Inflammatory macrophage (primary cell): ENCODE measurements around the gene ADAMTS6.
A peak's percentile ranks its signal among the peaks of the same experiment; 100 is the strongest.
"Not testable (repeated sequence)": the region's sequence is repeated elsewhere in the genome, so short reads cannot be mapped to it uniquely, and the experiment has no call there.

Experiments
- DNase-seq, 2 donors: peaks; one replicate each; pipeline ENCODE4 v3.0.0-alpha.2; 2020 to 2022

Gene ADAMTS6

GRCh38 chr5:65462139-65462705 is 19.5 kb downstream of the ADAMTS6 start:
- no peak for DNase-seq

DNA sequence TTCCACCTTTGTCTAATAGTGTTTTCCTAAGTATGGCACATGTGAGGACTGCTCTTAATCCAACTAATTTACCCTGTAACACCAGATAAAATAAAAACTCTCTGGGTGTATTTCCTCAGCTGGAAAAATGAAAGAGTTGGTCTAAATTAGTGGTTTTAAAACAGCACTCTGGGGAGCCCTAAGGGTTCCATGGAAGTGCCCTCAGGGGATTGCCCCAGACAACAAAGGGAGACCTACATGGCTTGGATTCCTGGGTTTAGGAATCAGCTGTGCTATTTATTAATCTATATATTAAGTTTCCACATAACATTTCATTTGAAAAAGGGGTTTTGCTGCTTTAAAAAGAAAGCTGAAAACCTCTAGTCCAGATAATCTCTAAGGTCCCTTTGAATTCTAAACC is 20.2 kb downstream of the ADAMTS6 start:
- DNase-seq, result no peak

DNA sequence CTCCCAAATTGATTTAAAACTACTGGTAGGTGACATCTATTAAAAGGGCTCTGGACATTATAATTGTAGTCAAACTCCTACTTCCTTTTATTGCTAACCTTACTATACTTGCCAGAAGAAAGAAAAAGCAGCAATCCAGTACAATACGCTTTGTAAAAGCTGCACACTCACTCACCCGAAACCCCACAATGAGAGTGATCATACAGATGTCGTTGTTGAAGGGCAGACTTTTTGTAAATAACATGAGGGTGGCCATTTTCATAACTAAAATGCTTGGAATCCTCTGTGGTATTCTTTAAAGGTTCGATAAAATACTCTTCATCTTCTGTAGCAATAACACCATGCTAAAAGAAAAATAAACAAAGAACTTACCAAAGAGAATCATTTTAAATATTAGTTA is 21.7 kb downstream of the ADAMTS6 start:
- DNase-seq, result no peak

DNA sequence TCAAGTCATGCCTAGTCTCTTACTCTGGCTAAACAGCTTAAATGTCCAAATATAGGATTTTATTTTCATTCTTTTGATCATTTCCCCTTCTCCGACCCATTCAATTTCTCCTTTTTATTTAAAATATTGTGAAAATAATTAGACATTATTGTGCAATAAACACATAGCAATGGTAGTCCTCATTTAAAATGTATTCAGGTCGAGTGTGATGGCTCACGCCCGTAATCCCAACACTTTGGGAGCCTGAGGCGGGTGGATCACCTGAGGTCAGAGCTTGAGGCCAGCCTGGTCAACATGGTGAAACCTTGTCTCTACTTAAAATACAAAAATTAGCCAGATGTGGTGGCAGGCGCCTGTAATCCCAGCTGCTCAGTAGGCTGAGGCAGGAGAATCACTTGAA is 26.7 kb downstream of the ADAMTS6 start:
- no peak for DNase-seq

DNA sequence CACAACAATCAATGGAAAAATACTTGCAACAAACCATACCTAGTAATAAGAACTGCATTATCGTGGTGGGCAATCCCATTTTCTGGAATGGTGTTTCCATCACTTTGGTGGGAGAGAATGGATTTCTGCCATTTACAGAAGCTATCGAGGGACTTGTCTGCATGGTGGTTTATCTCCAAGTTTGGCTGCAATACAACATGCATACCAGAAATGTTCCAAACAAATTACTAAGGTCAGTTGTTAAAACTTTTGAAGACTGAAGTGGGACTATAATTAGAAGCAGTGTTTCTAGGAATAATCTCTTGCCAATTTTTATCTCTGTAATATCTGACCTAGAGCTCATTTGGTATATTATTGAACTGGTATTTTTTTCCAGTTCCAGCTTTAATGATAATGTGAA is 30.3 kb downstream of the ADAMTS6 start:
- no peak for DNase-seq

DNA sequence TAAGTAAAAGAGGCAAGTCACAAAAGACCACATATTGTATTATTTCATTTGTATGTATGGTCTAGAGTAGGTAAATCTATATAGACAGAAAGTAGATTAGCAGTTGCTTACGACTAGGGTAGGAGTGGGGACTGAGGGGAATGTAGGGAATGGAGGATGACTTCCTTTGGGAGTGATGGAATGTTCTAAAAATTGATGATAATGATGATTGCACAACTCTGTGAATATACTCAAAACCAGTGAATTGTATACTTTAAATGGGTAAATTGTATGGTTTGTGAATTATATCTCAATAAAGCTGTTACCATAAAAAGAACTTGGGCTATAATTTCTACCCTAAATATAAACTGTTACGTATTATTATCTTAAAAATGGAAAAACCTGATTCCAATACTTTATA is 35.0 kb downstream of the ADAMTS6 start:
- no peak for DNase-seq

DNA sequence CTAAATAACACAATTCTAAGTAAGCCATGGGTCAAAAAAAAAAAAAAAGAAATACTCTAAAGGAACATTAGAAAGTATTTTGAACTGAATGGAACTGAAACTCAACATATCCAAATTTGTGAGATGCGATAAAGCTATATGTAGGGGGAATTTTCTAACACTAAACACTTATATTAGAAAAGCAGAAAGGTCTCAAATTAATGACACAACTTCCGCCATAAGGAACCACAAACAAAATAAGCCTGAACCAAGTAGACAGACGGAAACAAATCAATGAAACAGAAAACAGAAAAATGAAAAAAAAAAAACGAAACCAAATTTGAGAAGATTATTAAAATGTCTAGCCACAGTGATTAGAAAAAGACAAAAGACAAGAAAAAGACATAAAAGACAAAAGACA is 39.9 kb downstream of the ADAMTS6 start:
- no peak for DNase-seq

DNA sequence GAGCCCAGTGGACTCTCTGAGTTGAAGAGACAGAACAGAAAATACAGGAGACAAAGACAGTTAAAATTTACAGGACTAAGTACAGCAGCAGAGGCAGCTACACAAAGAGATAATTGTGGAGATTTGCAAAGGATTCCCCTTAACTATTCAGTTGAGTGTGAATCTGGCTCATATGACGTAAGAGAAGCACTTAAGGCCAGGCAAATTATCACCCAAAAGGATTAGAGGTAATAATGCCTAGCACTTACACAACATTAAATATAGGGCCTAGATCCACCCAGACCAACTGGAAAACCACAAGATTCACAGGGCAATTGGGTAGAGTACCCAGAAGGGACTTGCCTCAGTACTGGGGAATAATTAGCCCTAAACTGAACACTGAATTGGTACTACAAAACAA is 41.3 kb downstream of the ADAMTS6 start:
- DNase-seq, result no peak

DNA sequence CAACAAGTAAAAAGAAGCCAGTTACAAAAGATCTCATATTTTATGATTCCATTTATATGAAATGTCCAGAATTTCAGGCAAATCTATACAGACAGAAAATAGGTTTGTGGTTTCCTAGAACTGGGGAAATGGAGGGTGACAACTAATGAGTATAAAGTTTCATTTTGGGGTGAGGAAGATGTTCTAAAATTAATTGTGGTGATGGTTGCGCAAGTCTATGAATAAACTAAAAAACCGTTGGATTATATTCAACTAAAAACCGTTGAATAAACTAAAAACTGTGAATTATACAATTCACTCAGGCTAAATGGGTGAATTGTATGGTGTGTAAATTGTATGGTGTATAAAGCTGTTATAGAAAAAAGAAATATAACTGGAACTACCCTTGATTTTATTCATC is 47.6 kb downstream of the ADAMTS6 start:
- no peak for DNase-seq

DNA sequence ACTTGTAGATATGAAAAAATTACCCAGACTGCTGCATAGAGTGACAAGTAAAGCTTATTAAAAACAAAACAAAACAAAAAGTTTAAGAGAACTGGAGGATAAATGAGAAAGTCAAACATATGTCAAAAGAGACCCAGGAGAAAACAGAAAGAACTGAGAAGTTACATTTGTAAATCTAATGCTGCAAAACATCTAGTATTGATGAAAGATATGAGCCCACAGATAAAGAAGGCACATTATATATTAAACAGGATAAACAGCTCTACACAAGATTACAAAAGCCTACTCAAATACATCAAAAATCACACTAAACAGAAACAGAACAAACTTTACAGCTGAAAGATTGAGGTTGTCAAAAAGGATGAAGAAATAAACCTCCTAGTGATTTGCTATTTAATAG is 55.1 kb downstream of the ADAMTS6 start:
- DNase-seq, result no peak

- no peak for DNase-seq
These were observed 58.1 kb downstream of the ADAMTS6 start for GRCh38 chr5:65423623-65424022.

- DNase-seq, result no peak
These were observed 63.1 kb downstream of the ADAMTS6 start for GRCh38 chr5:65418661-65419060.

GRCh38 chr5:65413822-65414221 is 67.9 kb downstream of the ADAMTS6 start:
- no peak for DNase-seq

DNA sequence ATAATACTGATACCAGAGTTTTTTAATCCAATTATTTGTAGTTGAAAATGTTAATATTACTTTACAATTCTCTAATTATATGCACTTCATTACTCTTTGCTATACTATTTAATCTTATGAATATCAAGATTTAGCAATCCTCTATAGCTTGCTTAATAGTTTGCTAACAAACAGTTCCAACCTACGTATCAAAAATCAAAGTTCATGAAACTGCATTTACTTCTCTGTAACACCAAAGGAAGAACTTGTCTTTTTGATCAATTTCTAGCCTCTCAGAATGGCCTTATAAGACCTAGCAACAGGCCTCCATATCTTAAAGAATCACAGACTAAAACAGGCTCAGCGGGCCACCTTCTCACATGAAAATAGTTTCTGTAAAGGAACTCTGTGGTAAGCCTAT is 68.9 kb downstream of the ADAMTS6 start:
- no peak for DNase-seq

- no peak for DNase-seq
These were observed 70.4 kb downstream of the ADAMTS6 start for GRCh38 chr5:65411356-65411755.

DNA sequence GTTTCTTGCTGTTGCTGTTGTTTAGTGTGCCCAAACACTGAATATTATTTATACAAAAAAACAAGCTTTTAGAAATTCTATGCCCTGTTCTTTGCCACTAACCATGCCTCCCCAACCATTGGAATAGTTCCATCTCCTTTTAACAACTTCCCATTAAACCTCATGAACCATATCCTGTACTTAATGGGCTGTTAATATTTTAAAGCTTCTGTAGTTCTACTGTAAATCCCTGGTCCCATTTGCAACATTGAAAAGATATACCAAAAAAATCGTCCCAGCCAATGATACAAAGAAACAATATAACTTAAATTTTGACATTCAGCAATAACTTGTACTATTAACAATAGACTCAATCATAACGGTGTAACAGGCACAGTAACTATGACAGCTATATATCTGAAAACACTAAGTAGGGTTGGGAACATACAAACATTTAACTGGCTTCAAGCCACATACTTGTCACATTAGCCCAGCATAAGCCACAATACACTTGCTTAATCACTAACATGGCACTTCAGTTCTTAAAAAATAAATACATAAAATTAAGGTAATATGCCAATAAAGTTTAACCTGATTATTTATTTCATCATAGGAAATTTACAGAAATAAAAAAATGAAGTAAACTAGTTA is 86.1 kb downstream of the ADAMTS6 start:
- DNase-seq, result no peak

DNA sequence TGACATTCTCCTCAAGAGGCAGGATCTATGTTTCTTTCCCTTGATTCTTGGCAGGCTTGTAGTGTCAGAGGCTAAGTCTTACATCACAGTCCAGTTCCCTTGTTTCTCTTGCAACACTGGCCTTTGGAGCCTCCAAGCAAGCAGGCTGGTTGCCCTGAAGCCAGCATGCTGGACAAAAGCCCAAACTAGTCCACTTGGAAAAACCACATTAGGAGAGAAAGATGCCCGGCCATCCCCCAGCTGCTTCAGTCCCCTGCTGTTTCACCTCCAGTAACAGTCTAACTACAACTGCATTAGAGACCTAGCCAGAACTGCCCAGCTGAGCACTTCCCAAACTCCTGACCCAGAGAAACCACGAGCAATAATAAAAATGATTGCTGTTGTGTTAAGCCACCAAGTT is 87.6 kb downstream of the ADAMTS6 start:
- peak; percentile 9 to 12 for DNase-seq

GRCh38 chr5:65391591-65391990 is 90.1 kb downstream of the ADAMTS6 start:
- DNase-seq, result no peak

DNA sequence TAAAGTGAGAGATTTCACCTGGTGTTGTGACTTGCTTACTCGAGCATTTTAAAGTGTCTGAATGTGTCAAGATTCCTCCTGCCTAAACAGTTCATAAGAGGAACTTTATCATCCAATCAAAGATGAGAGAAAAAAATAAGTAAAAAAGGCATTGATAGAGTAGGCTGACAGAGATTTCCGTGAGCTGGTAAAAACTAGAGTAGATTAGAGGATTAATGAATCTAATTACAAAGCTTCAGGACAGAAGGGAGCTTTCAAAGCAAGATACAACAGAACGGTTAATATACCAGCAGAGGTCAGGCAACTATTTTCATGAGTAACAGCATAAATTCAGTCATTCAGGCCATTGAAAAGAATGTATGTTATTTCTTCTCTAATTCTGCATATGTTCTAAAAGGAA is 91.5 kb downstream of the ADAMTS6 start:
- no peak for DNase-seq

DNA sequence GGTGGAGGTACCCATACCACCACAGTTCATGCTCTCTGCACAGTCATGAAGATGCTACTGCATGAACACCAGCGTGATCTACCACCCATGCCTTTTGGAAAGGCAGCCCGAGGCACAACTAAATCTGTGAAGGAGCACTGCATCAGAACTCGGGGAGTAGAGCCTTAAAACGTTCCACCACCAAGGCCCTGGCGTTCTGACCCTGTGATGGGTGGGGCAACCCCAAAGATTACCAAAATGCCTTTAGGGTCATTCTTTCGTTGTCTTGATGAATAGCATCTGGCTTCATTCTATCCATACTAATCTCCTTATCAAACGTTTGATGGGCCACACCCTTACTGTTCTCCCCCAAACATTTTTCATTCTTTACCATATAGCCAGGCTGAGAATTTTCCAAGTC is 97.9 kb downstream of the ADAMTS6 start:
- no peak for DNase-seq

DNA sequence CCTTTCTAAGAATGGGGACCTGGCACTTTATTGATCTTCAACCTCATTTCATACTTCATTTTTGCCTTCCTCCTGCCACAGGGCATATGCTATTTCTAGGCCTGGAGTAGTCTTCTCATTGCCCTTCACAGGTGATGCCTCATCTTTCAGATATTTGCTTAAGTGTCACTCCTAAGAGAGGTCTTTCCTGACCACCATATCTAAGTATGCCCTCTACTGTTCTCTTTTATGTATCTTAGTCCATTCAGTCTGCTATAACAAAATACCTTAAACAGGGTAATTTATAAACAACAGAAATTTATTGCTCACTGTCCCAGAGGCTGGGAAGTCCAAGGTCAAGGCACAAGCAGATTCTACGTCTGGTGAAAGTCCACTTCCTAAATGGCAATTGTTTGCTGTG is 99.1 kb downstream of the ADAMTS6 start:
- DNase-seq, result no peak

- not testable (repeated sequence) for DNase-seq
These were observed 111.2 kb downstream of the ADAMTS6 start for GRCh38 chr5:65370505-65370904.

GRCh38 chr5:65366655-65367054 is 115.1 kb downstream of the ADAMTS6 start:
- no peak for DNase-seq

- no peak for DNase-seq
These were observed 116.8 kb downstream of the ADAMTS6 start for GRCh38 chr5:65364907-65365306.

DNA sequence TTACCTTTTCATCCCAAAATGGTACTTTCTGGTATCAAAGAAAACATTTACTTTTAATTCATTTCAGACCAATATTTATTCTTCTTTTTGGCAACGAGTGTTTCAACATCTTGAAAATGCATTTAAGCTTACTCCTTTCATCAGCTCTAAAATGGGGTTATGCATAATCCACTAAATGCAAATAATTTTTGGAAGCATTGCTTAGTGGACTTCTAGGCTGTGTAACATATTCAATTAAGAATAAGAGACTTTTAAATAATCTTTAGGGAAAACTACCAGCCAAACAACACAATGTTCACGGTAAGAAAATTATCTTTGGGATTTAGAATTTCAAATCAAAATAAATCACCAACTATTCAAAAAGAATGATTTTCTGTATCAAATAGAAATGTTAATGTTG is 118.2 kb downstream of the ADAMTS6 start:
- no peak for DNase-seq
